NCI-H510A (cell line): Measurements from ENCODE around the gene PDE11A.
"Not testable (repeated sequence)": the region's sequence is repeated elsewhere in the genome, so short reads cannot be mapped to it uniquely, and the experiment has no call there.

Experiments used
- DNase-seq: peaks from one replicate; lab custom pipeline; 2025; lab: John Stamatoyannopoulos, UW

PDE11A gene

GRCh38 chr2:178072383-178073301 lies at the start of gene PDE11A:
Gene PDE11A, minus strand, starts transcription at chr2:178072777. Its CDS starts 340 bp downstream, at chr2:178072437.
- DNase-seq = peak; percentile 98

GRCh38 chr2:178119179-178119922 lies 46.8 kb upstream of the PDE11A start:
- DNase-seq = no peak

GRCh38 chr2:178117725-178118124 lies 45.1 kb upstream of the PDE11A start:
- no peak for DNase-seq

DNA sequence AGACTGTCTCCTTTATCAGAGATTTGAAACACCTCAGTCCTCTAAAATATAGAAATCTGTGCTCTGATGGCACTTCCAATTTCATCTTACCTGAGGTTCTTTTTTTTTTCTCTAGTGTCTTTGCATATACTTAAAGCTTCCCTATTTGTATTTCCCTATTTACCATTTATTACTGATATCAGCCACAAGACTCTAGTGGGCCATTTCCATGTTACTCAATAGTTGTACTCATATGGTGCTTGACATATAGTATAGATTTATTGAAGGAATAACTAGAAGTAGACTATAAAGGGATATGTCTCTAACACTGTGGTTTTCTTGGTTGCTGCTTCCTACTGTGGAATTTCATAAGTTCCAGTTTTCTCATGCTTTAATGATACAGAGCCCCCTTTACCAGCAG lies 42.7 kb upstream of the PDE11A start:
- no peak for DNase-seq

- DNase-seq = no peak
Observed at GRCh38 chr2:178114462-178114861, 41.9 kb upstream of the PDE11A start.

DNA sequence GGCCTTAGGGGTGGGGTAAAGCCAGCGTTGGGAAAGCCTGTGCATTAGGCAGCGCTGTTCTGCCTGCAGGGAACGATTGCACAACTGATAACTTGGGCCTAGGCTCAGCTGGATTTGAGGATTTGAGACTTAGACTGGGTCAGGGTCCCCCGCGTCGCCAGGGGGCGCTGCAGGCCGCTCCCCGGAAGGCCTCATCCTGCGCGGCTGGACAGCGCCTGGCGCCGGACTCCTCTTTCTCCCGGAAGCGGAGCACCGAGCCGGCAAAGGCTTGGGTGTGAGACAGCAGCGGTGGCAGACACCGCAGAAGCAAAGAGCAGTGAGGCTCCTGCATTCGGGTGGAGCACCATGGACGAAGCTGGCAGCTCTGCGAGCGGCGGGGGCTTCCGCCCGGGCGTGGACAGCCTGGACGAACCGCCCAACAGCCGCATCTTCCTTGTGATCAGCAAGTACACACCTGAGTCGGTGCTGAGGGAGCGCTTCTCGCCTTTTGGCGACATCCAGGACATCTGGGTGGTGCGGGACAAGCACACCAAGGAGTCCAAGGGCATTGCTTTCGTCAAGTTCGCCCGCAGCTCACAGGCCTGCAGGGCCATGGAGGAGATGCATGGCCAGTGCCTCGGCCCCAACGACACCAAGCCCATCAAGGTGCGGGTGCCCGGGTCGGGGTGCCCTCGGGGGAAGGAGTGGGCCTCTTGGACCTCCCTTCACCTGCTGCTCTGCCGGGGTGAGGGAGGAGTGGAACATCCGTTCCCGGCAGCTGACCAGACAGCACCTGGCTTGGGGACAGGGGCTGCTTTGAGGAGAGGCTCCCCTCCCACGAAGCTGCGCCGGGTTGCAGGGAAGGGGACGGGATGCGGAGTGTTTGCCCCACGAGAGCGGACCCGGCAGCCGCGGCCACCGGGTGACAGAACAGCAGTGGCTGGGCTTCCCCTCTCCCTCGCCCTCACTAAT lies 39.9 kb upstream of the PDE11A start, which contains the start of gene RBM45:
RBM45 (plus strand) TSS at position 236 of the 951 bp plus-strand sequence; CDS start at position 346, 110 bp downstream.
- peak; percentile 98 for DNase-seq

GRCh38 chr2:178111743-178112142 lies 39.2 kb upstream of the PDE11A start:
- DNase-seq = no peak

DNA sequence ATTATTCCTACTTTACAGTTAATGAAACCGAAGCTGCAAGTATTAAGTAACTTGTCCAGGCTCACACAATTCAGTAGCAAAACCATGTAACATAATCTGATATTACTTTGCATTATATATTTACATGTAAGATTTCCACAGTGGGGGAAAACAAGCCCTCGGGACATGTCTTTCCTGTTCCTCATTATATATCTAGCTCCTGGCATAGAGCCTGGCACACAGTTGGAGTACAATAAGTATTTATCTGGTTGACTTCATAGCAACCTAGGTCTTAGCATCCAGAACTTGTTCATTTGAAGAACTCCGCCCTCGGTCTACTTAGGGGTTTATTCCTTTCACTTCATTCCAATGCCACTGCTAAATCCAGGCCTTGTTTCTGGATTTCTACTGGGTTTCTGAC lies 38.1 kb upstream of the PDE11A start:
- DNase-seq = no peak

DNA sequence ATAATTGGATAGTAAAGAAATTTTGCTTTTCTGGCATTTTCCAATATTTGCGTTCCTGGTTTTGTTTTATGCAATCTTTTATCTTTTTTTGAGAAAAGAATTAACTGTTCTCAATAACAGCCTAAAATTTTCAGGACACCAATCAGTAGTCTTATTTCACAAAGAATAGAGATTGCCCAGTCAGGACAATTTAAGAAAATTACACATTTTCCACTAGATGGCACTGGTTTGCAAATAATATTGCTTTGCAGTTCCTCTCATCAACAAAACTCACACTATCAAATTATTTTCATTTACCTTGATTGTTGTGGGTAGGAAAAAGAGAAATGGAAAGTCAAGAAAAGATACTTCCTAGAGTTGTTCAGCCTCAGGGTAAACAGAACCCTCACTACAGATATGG lies 37.2 kb upstream of the PDE11A start:
- DNase-seq = peak; percentile 22

DNA sequence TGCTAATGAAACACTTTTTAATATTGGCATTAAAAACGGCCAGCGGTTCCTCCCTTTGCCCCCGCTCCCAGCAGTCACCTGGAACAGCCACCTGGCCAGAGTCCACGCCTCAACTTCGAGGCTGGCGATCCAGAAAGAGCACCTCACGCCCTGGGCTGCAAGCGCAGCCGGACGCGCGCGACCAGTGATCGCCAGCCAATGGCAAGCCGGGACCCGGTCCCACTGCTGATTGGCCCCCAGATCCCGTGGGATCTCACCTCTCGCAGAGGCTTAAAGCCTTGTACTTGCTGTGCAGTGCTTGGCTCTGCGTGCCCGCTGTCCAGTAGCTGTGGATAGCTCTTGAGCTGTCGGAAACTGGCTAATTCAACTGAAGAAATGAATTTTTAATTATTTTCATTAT lies 35.6 kb upstream of the PDE11A start:
- DNase-seq = no peak

DNA sequence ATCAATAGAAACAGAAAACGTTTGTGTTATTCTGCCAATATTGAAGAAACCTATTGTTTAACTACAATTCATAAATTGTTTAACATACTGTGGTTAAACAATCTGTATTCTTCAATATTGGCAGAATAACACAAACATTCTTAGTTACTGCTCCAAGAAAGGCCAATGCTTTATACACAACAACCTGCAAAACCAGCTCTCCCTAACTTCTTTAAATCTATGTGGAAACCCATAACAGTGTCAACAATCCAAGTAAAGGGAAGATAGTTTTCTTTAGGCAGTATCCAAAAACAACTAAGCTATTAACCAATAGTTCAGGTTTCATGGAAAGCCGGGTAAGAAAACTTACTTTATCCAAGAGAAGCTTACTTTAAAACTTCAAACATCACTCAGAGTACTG lies 33.5 kb upstream of the PDE11A start:
- no peak for DNase-seq

DNA sequence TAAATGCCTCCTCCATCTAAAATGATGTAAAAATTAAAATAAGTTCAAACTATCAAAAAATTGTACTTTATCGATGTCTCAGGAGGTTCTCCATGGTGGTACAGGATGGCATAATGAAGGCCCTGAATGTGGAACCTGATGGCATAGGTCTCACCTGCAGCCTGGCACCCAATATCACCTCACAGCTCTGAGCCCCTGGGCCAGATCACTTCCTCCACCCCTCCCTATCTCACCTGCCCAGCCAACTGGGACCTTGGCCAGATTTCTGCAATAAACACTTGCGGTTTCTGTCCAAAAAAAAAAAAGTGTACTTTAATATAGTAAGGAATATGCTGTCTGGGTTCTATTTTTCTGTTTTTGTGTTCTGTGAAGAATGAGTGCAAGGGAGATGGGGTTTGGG lies 33.0 kb upstream of the PDE11A start:
- DNase-seq = no peak

DNA sequence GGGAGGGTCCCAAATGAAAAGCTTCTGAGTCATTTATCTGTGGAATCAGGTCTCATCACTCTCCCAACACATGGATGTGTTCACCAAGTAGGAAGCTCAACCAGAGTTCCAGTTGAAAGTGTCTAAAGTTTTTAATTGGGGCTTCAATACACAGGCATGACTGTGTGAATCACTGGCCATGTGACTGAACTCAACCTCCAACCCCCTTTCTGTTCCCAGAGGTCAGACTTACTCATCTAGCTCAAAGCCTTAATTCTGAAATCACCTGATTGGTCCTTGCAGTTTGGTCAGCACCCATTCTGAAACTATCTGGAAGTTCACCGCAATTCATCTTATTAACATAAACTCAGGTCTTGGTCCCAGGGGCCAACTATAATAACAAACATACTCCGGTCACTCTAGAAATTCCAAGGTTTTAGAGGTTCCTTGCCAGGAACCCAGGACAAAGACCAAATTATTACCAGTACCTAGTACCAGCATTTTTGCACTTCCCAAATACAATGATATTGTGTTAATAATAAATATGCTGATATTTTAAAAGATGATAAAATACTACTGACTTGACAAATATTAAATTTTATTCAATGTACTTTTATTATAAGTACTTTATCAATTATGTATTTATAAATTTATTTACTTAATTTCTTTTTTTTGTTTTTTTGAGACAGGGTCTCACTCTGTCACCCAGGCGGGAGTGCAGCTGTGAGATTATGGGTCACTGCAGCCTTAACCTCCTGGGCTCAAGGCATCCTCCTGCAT lies 28.9 kb upstream of the PDE11A start:
- DNase-seq = no peak

- DNase-seq = no peak
Observed at GRCh38 chr2:178093471-178093870, 20.9 kb upstream of the PDE11A start.

GRCh38 chr2:178088774-178089270 lies 16.2 kb upstream of the PDE11A start:
- DNase-seq = no peak

DNA sequence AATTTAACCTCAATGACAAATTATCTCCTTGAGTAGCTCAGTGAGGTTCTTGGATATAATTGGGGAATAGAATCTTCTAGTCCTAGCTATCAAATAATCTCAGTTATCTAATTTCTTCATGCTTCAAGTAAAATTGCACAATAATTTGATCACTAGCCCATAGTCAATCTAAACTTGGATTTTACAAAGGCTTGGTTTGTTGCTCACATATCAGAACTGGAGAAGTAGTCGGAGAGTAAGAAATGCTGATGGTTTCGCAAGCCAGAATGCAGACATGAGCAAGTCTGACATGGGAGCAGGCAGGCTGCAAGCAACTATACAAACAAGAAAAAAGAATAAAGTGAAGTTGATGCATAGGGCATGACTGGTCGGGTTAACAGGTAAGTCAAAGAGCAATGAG lies 11.7 kb upstream of the PDE11A start:
- no peak for DNase-seq

- DNase-seq = no peak
Observed at GRCh38 chr2:178082408-178083045, 9.9 kb upstream of the PDE11A start.

- DNase-seq = not testable (repeated sequence)
Observed at GRCh38 chr2:178079279-178079678, 6.7 kb upstream of the PDE11A start.

- no peak for DNase-seq
Observed at GRCh38 chr2:178076130-178076529, 3.6 kb upstream of the PDE11A start.

- no peak for DNase-seq
Observed at GRCh38 chr2:178075006-178075326, 2.4 kb upstream of the PDE11A start.
